Measurements from ENCODE around the gene SLC6A18.
"Not testable (repeated sequence)": the region's sequence is repeated elsewhere in the genome, so short reads cannot be mapped to it uniquely, and the experiment has no call there.

The SLC6A18 gene

DNA sequence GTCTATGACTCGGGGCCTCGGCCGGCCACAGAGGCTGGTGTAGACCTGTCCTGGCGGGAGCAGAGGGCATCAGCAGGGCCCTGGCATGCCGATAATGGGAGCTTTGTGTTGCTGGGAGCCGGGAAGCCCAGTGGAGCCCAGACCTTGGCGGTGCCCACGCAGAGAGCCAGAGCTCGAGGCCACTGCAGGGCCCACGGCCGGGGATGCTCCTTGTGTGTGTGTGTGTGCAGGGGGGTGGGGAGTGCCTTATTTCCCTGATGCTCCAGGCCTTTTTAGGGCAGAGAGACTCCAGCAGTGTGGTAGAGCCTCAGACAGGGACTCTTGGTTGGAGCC, 5.4 kb upstream of the SLC6A18 start:
- no peak for DNase-seq (ENCODE audit: insufficient read length)
- TF ChIP-seq TAF1 (IDR thresholded peaks at IDR 0.05; ENCODE audit: borderline replicate concordance, low read depth, low read length) (no peak), POLR2AphosphoS5 (IDR thresholded peaks at IDR 0.05; ENCODE audit: low read depth, low read length) (no peak), POLR2A (IDR thresholded peaks at IDR 0.05; ENCODE audit: low read depth, low read length) (no peak)
- FAIRE-seq, result no peak

DNA sequence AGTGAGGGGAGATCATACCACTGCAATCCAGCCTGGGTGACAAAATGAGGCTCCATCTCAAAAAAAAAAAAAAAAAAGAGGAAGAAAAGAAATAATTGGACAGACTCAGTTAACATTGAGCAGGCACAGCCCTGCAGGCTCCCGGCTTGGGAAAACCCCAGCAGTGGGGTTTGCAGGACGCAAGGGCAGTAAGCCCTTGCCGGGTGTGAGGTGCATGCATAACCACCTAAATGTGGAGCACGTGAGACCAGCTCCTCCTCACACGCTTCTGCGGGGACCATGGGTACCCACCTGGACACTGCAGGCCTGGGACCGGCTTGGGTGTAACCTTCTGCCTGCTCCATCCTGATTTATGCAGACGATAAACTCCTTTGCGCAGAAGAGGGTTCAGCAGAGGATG, 4.8 kb upstream of the SLC6A18 start:
- no peak for TF ChIP-seq TAF1 (IDR thresholded peaks at IDR 0.05; ENCODE audit: borderline replicate concordance, low read depth, low read length)
- TF ChIP-seq POLR2A (IDR thresholded peaks at IDR 0.05; ENCODE audit: low read depth, low read length), result no peak
- no peak for TF ChIP-seq POLR2AphosphoS5 (IDR thresholded peaks at IDR 0.05; ENCODE audit: low read depth, low read length)
- FAIRE-seq, result no peak

DNA sequence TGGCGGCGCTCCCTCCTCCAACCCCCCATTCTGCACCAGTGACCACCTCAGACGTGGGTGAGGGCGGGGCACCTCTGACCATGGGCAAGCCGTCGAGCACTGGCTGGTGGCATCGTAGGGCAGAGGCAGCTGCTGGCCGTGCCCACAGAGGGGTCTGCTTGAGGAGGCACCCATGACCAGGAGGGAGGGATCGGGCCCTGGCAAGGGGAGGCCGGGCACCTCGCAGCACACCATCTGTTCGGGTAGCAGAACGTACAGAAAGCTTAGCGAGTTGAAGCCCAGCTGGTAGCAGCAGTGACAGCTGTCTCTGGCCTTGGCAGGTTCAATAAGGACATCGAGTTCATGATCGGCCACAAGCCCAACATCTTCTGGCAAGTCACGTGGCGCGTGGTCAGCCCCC, 4.3 kb upstream of the SLC6A18 start:
- FAIRE-seq, result no peak
- DNase-seq (ENCODE audit: insufficient read length), result no peak
- TF ChIP-seq TAF1 (IDR thresholded peaks at IDR 0.05; ENCODE audit: borderline replicate concordance, low read depth, low read length) (no peak), POLR2AphosphoS5 (IDR thresholded peaks at IDR 0.05; ENCODE audit: low read depth, low read length) (no peak), POLR2A (IDR thresholded peaks at IDR 0.05; ENCODE audit: low read depth, low read length) (no peak)

More for the DNA sequence above, 4.8 kb upstream of the SLC6A18 start:
- no peak for DNase-seq (ENCODE audit: insufficient read length)

GRCh38 chr5:1221721-1222120, 3.5 kb upstream of the SLC6A18 start:
- TF ChIP-seq POLR2AphosphoS5 (IDR thresholded peaks at IDR 0.05; ENCODE audit: low read depth, low read length) (no peak), POLR2A (IDR thresholded peaks at IDR 0.05; ENCODE audit: low read depth, low read length) (no peak), TAF1 (IDR thresholded peaks at IDR 0.05; ENCODE audit: borderline replicate concordance, low read depth, low read length) (no peak)
- FAIRE-seq (no peak), DNase-seq (ENCODE audit: insufficient read length) (no peak)

GRCh38 chr5:1222147-1222546, 3.0 kb upstream of the SLC6A18 start:
- DNase-seq (ENCODE audit: insufficient read length), result no peak
- TF ChIP-seq POLR2AphosphoS5 (IDR thresholded peaks at IDR 0.05; ENCODE audit: low read depth, low read length) (no peak), POLR2A (IDR thresholded peaks at IDR 0.05; ENCODE audit: low read depth, low read length) (no peak), TAF1 (IDR thresholded peaks at IDR 0.05; ENCODE audit: borderline replicate concordance, low read depth, low read length) (no peak)
- no peak for FAIRE-seq

GRCh38 chr5:1222621-1223277, 2.4 kb upstream of the SLC6A18 start:
- TF ChIP-seq POLR2A (IDR thresholded peaks at IDR 0.05; ENCODE audit: low read depth, low read length) (no peak), POLR2AphosphoS5 (IDR thresholded peaks at IDR 0.05; ENCODE audit: low read depth, low read length) (no peak), TAF1 (IDR thresholded peaks at IDR 0.05; ENCODE audit: borderline replicate concordance, low read depth, low read length) (no peak)
- no peak for FAIRE-seq

GRCh38 chr5:1223278-1223670, 1.9 kb upstream of the SLC6A18 start:
- FAIRE-seq (no peak), DNase-seq (ENCODE audit: insufficient read length) (no peak)
- TF ChIP-seq POLR2AphosphoS5 (IDR thresholded peaks at IDR 0.05; ENCODE audit: low read depth, low read length), result no peak
- no peak for TF ChIP-seq POLR2A (IDR thresholded peaks at IDR 0.05; ENCODE audit: low read depth, low read length)
- TF ChIP-seq TAF1 (IDR thresholded peaks at IDR 0.05; ENCODE audit: borderline replicate concordance, low read depth, low read length), result no peak

More at GRCh38 chr5:1222621-1223277, 2.4 kb upstream of the SLC6A18 start:
- no peak for DNase-seq (ENCODE audit: insufficient read length)

DNA sequence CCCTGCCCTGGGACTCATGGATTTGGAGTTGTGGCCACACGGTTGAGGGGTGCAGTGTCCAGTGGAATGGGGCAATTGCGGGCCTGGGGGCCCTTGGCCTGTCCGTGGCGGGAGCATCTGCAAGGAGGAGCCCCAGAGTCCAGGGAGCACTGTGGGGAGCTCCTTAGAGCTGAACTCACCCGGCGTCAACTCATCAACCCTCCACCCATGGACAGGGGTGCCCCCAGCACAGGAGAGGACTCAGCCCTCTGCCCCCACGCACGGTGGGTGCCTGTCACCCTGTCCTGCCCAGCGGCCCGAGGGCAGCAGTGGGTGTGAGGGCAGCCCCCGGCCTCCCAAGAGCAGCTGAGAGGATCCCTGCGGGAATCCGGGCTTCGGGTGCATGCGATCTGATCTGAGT, 550 bp upstream of the SLC6A18 start:
- FAIRE-seq, result no peak
- TF ChIP-seq POLR2A (IDR thresholded peaks at IDR 0.05; ENCODE audit: low read depth, low read length) (no peak), POLR2AphosphoS5 (IDR thresholded peaks at IDR 0.05; ENCODE audit: low read depth, low read length) (no peak), TAF1 (IDR thresholded peaks at IDR 0.05; ENCODE audit: borderline replicate concordance, low read depth, low read length) (no peak)

GRCh38 chr5:1226231-1226630, 1.1 kb downstream of the SLC6A18 start:
- FAIRE-seq (no peak), DNase-seq (ENCODE audit: insufficient read length) (no peak)
- no peak for TF ChIP-seq POLR2AphosphoS5 (IDR thresholded peaks at IDR 0.05; ENCODE audit: low read depth, low read length)
- no peak for TF ChIP-seq POLR2A (IDR thresholded peaks at IDR 0.05; ENCODE audit: low read depth, low read length)
- no peak for TF ChIP-seq TAF1 (IDR thresholded peaks at IDR 0.05; ENCODE audit: borderline replicate concordance, low read depth, low read length)

More for the DNA sequence above, 550 bp upstream of the SLC6A18 start:
- DNase-seq (ENCODE audit: insufficient read length), result no peak

DNA sequence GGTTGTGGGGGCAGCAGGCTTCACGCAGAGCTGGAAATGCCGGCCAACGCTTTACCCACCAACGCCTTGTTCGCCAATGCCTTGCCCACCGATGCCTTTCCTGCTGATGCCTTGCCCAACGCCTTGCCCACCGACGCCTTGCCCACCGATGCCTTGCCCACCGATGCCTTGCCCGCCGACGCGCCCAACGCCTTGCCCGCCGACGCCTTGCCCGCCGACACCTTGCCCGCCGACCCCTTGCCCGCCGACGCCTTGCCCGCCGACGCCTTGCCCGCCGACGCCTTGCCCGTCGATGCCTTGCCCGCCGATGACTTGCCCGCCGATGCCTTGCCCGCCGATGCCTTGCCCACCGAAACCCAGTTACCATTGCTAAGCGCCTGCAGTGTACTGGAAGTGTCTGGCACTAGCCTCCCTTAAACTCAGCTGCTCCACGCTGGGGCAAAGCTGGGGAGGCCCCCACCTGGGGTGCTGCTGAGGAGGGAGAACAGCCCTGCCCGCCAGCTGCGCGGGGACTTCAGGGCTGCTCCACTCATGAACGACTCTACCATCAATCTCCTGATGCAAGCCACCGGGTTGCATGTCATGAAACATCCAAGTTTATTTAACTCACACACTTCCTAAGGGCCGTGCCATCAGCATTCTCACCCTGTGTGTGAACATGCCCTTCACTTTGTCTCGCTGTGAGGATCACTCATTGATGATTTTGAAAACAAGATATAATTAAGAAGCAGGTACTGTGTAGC, 1.8 kb downstream of the SLC6A18 start:
- FAIRE-seq (no peak), DNase-seq (ENCODE audit: insufficient read length) (no peak)
- TF ChIP-seq TAF1 (IDR thresholded peaks at IDR 0.05; ENCODE audit: borderline replicate concordance, low read depth, low read length) (no peak), POLR2A (IDR thresholded peaks at IDR 0.05; ENCODE audit: low read depth, low read length) (no peak), POLR2AphosphoS5 (IDR thresholded peaks at IDR 0.05; ENCODE audit: low read depth, low read length) (no peak)

GRCh38 chr5:1227667-1228066, 2.5 kb downstream of the SLC6A18 start:
- DNase-seq (ENCODE audit: insufficient read length) (no peak), FAIRE-seq (no peak)
- TF ChIP-seq POLR2AphosphoS5 (IDR thresholded peaks at IDR 0.05; ENCODE audit: low read depth, low read length), result no peak
- no peak for TF ChIP-seq TAF1 (IDR thresholded peaks at IDR 0.05; ENCODE audit: borderline replicate concordance, low read depth, low read length)
- TF ChIP-seq POLR2A (IDR thresholded peaks at IDR 0.05; ENCODE audit: low read depth, low read length), result no peak

GRCh38 chr5:1228120-1228519, 2.9 kb downstream of the SLC6A18 start:
- TF ChIP-seq TAF1 (IDR thresholded peaks at IDR 0.05; ENCODE audit: borderline replicate concordance, low read depth, low read length) (no peak), POLR2AphosphoS5 (IDR thresholded peaks at IDR 0.05; ENCODE audit: low read depth, low read length) (no peak), POLR2A (IDR thresholded peaks at IDR 0.05; ENCODE audit: low read depth, low read length) (no peak)
- no peak for FAIRE-seq
- DNase-seq (ENCODE audit: insufficient read length), result no peak

DNA sequence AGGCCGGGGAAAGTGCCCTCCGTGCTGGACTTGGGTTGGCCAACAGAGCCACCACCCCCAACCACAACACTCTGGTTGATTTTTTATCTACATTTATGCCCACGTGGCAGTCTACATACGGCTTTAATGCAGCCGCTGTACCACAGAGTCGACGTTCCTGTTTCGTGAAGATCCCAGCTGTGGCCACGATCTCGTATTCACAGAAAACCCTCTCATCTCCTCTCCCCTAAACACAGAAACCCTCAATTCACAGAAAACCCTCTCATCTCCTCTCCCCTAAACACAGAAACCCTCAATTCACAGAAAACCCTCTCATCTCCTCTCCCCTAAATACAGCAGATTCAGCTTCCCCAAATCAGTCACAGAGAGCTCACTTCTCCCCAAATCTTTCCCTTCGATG, 3.8 kb downstream of the SLC6A18 start:
- DNase-seq (ENCODE audit: insufficient read length); FAIRE-seq: not testable (repeated sequence)

Data from GM12892 (cell line).